Frontal cortex (tissue), 4 donors: Measurements from ENCODE around the gene BFAR. TPM values are rescaled to one million over a fixed set of nuclear protein-coding genes. Genes with fewer than 3 reads are reported as not detected.
"Not testable (repeated sequence)": the region's sequence is repeated elsewhere in the genome, so short reads cannot be mapped to it uniquely, and the experiment has no call there.

Experiments
- DNase-seq, 2 donors: peaks; one replicate each; pipeline ENCODE4 v3.0.0; 2012; ENCODE audit warnings: low spot score in 2 of 2
- FAIRE-seq: peaks from 2 replicates; lab custom pipeline; 2012; peaks lifted over from hg19 to GRCh38; lab: Jason Lieb, UNC
- total RNA-seq: library from RNA; depleted of rRNA; stranded (reverse); fragments of >200 nt; gene quantifications from one replicate; pipeline ENCODE4 v1.2.3, GENCODE V29; 2014
- donor health status: control.
- donor health status: control.
- donor health status: control.

Gene BFAR, protein sequence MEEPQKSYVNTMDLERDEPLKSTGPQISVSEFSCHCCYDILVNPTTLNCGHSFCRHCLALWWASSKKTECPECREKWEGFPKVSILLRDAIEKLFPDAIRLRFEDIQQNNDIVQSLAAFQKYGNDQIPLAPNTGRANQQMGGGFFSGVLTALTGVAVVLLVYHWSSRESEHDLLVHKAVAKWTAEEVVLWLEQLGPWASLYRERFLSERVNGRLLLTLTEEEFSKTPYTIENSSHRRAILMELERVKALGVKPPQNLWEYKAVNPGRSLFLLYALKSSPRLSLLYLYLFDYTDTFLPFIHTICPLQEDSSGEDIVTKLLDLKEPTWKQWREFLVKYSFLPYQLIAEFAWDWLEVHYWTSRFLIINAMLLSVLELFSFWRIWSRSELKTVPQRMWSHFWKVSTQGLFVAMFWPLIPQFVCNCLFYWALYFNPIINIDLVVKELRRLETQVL
- total RNA-seq: 58.3 TPM

DNA sequence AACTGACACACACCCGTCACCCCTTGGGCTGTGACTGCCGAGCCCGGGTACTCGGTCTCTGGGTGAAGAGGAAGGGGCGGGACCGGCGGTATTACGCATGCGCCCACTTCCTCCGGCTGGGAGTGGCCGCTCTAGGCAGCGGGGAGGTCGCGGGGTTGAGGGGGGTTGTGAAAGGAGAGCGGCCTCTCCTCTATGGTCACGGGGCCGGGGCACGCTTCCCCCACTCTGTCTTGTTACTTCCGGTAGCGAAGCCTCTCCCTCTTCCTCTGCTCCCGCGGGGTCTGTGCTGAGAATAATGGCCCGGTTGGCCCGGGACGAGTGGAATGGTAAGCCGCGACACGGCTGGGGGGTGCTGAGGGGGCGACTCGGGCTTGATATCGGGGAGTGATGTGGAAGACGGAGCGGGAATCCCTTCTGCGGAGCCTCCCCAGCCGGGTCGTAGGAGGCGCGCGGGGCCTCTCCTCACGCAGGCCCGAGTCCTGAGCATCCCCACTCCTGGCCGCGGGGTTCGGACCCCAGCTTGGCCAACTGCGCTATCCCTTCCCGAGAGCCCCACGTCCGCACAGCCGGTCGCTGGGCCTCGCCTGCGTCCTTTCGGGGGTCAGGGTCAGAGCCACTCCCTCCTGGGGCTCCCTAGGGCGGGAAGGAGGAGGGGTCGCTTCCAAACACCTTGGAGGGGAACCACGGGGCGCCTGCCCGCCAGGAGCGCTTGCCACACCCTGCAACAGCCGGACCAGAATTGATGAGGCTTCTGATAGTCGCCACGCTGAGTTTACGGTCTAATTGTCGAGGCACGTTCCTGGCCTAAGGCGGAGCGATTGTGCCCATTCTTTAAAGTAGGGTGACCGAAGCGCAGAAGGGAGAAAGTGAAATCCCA is at the start of gene BFAR:
Gene BFAR, plus strand, starts transcription at position 259 of the 877 bp plus-strand sequence. CDS start 11,396 bp downstream, outside the sequence.
- DNase-seq (peak; percentile 90 to 92), FAIRE-seq (no peak)

DNA sequence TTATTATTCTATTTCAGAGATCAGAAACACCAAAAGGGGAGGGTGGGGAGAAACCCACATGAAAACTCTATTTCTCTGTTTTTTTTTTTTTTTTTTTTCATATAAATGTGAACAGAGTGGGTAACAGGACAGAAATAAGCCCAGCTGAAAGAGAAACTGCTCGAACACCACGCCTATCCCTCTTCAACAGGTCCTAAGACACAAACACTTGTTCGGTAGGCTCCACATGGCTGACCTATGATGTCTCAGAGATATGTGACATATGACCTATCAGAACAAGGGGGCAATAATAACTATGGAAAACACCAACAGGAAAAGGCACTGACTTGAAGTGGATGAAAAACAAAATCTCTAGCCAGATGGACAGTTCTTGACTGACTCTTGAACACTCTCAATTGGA is 47.5 kb upstream of the BFAR start:
- FAIRE-seq: no peak
- DNase-seq: no peak

DNA sequence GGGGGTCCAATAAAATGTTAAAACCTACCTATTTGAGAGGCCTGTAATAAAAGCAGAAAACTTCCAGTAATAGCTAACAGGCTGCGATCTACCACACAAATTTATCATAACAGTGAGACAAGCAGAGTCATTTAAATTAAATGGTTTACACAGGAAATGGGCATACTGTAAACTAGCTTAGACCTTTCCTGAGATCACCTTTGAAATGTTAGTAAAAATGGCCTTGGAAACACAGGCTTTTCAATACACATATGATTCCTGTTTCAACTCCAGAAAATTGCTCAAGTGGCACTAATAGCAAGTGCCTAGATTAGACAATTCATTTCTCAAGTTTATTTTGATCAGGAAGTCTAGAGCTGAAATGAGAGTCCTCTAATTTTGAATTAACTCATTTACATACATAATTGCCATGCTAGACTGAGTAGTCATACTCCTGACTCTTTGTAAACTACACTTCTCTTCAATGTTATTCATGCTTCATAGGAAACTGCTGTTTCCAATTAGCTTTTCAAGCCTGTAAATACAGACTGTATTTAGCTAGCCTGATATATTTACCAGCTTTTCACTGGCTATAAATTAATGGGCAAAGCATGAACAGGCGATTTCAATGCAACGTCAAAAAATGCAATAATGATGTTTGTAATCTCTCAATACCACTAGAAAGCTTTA is 46.0 kb upstream of the BFAR start:
- FAIRE-seq (no peak), DNase-seq (no peak)

DNA sequence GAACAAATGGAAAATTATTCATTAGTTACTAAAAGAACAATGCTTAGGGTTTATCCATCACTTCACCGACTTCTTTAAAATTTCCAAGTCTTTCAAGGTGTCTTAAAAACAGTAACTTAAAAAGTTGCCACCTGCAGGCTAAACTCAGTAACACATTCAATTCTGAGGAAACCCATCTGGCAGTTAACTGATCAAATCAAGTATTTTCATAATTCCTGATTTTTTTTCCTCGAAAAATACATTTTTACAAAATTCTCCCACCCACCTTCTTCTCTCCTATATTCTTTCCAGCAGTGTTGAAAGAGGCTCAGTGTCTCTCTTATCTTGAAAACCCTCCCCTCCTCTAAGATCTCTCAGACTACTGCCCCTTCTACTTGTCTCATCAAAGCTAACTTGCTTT is 32.6 kb upstream of the BFAR start:
- DNase-seq: no peak

DNA sequence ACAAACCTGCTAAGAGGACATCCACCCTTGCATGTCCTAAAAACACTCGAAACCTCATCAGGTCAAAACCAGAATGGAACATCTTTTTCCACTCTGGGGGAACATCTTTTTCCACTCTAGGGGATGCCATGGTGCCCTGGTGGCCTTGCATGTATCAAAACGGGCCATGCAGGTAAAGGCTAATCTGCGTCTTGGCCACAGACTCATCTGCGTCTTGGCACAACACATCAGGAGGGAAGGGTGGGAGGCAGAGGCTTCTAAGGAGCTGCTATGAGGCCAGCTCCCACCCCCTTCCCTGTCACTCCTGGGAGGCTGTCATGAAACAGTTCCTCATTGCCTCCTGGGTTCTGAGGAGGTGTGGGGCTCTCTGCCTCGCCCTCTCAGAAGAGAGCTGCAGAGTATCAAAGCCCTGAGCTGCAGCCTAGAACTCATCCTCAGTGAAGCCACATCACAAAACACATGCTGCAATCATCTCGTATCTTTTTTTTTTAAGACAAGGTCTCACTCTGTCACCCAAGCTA is 30.2 kb upstream of the BFAR start:
- no peak for DNase-seq
- no peak for FAIRE-seq

More for the DNA sequence above, 32.6 kb upstream of the BFAR start:
- FAIRE-seq: no peak

DNA sequence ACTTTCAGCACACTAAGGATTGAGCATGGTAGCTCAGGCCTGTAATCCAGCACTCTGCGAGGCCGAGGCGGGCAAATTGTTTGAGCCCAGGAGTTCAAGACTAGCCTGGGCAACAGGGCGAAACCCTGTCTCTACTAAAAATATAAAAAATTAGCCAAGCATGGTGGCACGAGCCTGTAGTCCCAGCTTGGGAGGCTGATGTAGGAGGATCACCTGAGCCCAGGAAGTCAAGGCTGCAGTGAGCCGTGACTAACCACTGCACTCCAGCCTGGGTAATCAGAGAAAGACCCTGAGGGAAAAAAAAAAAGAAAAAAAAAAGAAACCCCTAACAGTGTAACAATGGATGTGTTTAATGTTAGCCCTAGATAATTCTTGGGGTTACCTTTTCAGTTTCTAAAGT is 26.6 kb upstream of the BFAR start:
- no peak for DNase-seq
- FAIRE-seq: no peak

DNA sequence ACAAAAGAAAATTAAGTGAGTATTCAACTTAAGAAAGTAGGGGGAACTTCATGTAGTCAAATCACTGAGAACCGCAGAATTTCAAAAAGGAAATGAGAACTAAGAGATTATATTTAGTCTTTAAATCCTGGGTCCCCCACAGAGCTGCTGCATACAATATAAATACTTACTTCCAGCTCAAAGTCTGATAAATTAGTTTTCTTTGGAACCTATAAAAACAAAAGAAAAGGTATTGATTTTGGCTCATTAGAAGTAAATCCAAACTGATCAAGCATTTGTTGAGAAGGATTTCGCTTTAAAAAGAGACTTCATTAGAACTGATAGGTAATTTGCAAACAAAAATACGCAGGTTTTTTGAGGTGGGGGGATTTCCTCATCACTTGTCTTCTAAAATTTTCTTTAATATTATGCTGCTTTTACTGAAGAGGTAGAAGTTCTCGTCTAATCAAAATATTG is 24.6 kb upstream of the BFAR start:
- DNase-seq: no peak
- FAIRE-seq: no peak

DNA sequence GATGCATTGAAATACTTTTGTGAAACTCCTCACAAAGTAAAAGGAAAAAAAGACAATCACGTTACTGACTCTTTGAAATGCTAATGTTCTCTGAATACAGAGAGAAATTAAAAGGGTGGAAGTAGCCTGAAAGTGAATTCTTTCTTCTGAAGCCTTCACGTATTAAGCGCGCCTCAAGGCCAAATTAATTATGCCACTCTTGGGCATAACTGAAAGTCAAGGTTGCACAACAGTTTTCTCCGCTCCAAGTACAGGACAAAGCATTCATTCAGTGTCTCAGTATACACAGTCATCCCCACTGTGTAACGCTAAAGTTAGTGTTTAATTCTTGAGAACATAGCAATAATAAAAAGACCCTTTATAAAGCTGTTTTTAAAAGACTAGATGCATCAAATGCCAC is 24.1 kb upstream of the BFAR start:
- DNase-seq (no peak), FAIRE-seq (no peak)

DNA sequence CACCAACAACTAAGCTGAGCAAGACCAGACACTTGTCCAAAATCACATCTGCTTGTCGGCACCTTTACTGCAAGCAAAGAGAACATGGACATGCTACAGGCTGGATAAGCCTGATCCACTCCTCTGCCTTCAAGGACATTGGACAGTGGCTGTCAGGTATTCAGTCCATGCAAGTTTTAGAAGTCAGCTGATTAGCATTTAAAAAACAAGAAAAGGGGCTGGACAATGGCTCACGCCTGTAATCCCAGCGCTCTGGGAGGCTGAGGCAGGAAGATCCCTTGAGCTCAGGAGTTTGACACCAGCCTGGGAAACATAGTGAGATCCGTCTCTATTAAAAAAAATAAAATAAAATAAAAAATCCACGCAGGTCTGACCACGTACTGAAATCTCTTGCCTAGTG is 23.0 kb upstream of the BFAR start:
- no peak for FAIRE-seq
- no peak for DNase-seq

DNA sequence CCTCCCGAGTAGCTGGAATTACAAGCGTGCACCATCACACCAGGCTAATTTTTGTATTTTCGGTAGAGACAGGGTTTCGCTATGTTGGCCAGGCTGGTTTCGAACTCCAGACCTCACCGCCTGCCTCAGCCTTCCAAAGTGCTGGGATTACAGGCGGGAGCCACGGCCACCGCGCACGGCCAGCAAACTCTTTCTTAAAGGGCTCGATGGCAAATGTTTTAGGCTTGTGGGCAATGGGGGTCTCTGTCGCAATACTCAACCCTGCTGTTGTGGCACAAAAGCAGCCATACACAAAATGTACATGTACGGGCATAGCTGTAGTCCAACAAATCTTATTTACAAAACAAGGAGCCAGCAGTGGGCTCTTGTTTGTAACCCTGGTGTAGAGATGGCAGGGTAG is 21.1 kb upstream of the BFAR start:
- no peak for FAIRE-seq
- no peak for DNase-seq

DNA sequence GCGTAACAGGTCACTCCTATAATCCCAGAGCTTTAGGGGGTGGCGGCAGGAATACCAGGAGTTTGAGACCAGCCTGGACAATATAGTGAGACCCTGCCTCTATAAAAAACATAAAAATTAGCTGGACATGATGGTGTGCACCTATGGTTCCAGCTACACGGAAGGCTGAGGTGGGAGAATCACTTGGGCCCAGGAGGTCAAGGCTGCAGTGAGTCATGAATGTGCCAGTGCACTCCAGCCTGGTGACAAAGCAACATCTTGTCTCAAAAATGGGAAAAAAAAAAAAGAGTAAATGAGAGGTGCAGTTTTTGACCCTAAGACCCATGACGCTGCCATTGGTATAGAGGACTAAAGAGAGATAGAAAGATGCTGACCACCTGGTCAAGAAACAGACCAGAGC is 18.8 kb upstream of the BFAR start:
- DNase-seq (no peak), FAIRE-seq (no peak)

DNA sequence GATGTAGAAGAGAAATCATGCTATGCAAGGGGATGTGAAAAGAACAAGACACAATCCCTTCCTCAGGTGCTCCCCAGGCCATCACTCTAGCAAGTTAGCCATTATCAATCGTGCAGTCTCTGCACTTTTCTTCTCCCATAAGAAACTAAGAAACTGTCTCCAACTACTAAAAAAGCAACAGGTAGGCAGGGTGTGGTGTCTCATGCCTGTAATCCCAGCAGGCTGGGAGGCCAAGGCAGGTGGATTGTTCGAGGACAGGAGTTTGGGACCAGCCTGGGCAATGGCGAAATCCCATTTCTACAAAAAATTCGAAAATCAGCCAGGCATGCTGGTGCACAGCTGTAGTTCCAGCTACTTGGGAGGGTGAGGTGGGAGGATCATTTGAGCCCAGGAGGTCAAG is 16.5 kb upstream of the BFAR start:
- FAIRE-seq: no peak
- DNase-seq: no peak

DNA sequence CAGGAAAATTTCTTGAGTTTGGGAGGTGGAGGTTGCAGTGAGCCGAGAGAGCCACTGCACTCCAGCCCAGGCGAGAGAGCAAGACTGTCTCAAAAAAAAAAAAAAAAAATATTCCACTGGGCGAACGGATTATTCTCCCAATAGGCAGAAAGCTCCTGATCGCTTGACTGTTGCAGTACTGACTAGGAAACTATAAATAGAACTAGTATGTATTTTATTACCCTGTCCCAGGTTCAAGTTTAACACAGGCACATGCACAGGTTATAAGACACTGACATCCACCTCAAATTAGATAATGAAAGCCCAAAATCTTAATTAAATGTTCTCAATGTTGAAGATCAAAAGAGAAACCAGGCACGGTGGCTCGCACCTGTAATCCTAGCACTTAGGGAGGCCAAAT is 14.2 kb upstream of the BFAR start:
- FAIRE-seq: no peak
- DNase-seq: no peak

DNA sequence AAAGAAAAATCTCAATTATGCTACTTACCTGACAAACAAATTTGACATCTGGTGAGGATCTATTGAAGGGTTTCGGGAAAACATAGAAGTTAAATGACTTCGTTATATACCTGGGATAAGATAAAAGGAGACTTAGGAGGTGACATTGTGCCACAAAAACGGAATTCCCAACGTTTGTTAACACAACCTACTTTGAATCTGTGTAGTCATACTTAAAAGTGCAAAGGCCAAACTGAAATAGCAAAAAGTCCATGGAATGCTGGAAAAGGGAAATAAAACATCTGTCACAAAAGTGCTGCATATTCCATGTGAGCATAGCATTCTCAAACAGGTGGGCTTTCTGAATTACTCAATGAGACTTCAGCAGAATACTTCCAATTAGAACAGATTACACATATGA is 5.7 kb upstream of the BFAR start:
- FAIRE-seq (no peak), DNase-seq (no peak)

DNA sequence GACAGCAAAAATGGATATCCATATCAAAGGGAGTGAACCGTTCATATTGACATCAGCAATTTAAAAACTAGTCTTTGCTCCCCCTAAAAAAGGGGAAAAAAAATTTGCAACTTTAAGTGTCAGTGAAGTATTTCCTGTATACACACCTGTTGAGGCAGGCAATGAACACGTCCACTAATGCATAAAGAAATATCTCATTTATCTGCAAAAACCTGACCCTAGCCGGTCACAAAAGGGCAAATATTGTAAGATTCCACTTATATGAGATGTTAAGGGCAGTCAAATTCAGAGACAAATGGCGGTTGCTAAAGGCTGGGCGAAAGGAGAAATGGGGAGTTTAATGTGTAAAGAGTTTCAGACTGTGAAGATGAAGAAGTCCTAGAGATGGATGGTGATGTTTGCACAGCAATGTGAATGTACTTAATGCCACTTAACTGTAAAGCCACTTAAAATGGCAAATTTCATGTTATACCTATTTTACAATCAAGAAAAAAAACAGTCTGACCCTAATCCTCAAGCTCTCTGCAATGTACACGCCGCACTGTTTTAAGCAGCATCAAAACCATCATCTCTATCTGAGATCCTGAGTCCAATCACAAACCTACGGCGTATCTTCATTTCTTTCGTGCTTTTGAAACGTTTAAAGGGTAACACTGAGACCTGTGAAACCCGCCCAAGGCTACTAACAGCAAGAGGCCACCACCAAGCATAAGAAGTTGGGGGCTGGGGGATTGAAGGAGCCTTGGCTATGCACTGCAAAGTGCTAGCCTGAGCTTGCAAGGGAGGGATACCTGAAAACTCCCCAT is 3.7 kb upstream of the BFAR start:
- no peak for DNase-seq

DNA sequence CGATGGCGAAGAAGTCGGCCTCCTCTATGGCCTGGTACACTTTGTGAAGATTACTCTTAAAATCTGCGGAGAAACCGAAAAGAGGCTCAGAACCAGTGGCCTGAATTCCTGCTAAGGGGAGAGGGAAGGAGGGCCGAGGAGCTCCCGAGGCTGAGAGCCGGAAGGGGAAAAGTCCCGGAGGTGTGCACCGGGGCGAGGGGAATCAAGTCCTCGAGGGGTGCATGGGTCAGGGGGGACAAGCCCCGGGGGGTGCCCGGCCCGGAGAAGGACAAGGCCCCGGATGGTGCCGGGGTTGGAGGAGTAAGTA is 3.2 kb upstream of the BFAR start:
- DNase-seq (no peak), FAIRE-seq (no peak)

More for the DNA sequence above, 3.7 kb upstream of the BFAR start:
- no peak for FAIRE-seq

DNA sequence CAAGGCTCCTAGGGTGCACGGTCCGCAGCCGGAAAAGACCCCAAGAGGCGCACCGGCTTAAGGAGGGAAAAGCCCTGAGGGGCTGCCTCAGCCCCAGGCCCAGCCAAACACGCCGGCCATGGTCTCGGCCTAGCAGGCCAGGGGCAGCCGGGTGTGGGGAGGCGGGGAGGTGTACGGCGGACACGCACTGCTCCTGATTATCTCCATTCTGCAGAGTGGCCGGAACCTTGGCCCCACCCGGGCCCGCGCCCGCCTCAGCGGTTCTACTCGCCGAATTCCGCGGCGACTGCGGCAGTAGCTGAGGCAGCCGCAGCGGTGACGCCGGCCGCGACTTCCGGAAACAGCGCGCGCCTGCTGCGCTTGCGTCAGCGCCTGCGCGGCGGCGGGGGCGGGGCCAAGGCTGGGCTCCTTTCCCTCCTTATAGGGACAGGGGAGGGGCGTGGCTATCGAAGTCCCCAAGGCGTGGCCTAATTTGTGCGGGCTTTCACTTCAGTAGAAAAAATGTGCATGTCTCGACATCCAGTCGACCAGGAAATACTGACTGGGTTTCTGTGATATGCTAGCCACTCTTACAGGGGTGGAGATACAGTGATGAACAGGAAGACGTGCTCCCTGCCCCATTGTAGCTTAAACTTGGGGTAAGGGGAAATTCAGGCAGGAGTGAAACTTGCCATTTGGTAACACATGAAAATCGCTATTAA is 2.7 kb upstream of the BFAR start, which contains the start of gene PARN:
Gene PARN, minus strand, starts transcription at position 342 of the 701 bp plus-strand sequence. Its CDS starts 135 bp downstream, at position 207.
- FAIRE-seq (no peak), DNase-seq (peak; percentile 96 to 98)

DNA sequence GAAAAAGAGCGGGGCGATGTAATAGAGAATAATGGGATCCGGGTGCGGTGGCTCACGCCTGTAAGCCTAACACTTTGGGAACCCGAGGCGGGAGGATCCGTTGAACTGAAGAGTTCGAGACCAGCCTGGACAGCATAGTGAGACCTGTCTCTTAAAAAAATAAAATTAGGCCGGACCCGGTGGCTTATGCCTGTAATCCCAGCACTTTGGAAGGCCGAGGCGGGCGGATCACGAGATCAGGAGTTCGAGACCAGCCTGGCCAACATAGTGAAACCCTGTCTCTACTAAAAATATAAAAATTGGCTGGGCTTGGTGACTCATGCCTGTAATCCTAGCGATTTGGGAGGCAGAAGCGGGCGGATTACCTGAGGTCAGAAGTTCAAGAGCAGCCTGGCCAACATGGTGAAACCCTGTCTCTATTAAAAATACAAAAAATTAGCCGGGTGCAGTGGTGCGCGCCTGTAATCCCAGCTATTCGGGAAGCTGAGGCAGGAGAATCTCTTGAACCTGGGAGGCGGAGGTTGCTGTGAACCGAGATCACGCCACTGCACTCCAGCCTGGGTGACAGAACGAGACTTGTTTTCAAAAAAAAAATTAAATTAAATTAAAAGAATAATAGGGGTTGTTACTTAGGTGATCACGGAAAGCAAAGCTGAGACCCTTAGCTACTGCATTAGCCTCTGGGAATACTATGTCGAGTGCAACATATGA is 2.0 kb upstream of the BFAR start:
- DNase-seq, FAIRE-seq: not testable (repeated sequence)
